Measurements from ENCODE around the gene GATA5.

GATA5 gene

DNA sequence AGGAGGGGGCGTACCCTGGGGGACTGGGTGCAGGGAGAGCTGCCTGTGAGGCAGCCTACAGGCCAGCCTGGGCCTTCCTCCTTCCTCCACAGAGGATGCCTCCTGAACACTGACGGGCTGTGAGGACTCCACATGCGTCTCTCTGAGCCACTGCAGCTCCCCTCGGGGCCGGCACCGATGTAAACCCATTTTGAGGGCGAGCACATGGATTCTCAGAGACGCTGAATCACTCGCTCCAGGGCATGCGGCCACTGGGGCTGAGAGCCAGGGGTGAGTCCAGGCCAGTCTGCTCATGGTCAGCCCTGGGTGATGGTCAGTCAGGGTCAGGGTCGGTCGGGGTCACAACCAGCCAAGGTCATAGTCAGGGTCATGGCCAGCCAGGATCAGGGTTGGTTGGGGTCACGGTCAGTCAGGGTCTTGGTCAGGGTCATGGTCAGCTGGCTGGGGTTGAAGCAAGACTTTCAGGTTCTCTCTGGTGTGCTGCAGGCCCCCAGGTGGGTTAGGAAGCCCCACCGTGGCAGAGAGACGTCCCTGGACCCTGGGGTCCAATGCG, 33.7 kb downstream of the GATA5 start:
- Mint-ChIP-seq H3K36me3 (ENCODE audit: low read depth) (no peaks in the 10 kb centered on the region), H3K9me3 (no peaks in the 10 kb centered on the region), H3K4me3 (no peak overlapping the region), H3K27ac (no peak overlapping the region), H3K4me1 (ENCODE audit: low read depth) (no peaks in the 10 kb centered on the region), H3K27me3 (peaks cover 6% of the 10 kb centered on the region)
- intact Hi-C loops (cut with micrococcal nuclease), result no loop called here

DNA sequence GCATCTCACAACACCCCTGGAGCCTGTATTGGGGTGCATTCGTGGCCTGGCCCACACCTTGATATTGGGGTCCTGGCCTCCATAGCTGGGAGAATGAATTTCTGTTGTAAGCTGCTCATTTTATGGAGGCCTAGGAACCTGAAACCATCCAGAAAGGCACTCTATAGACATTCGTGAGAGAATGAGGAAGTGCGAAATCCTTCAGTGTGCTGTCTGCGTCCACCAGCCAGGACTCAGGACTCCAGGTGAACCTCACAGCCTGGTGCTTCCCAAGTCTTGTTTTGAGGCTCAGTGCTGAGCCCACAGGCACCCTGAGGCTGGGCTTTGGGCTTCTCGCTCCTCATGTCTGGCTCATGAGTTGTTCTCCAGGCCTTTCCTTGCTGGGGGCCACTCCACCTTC, 36.6 kb downstream of the GATA5 start:
- H3K4me1 Mint-ChIP-seq (ENCODE audit: low read depth), result no peaks in the 10 kb centered on the region
- H3K36me3 Mint-ChIP-seq (ENCODE audit: low read depth), result no peaks in the 10 kb centered on the region
- H3K4me3 Mint-ChIP-seq, result no peak overlapping the region
- intact Hi-C loops (cut with micrococcal nuclease), result no loop called here
- no peak overlapping the region for H3K27ac Mint-ChIP-seq
- H3K9me3 Mint-ChIP-seq, result no peaks in the 10 kb centered on the region
- H3K27me3 Mint-ChIP-seq, result peaks cover 19% of the 10 kb centered on the region

GRCh38 chr20:62437927-62438326, 37.9 kb downstream of the GATA5 start:
- no peaks in the 10 kb centered on the region for H3K36me3 Mint-ChIP-seq (ENCODE audit: low read depth)
- intact Hi-C loops (cut with micrococcal nuclease), result no loop called here
- H3K27me3 Mint-ChIP-seq, result peaks cover 31% of the 10 kb centered on the region
- H3K4me3 Mint-ChIP-seq, result no peak overlapping the region
- H3K9me3 Mint-ChIP-seq, result no peaks in the 10 kb centered on the region
- H3K27ac Mint-ChIP-seq, result no peak overlapping the region
- H3K4me1 Mint-ChIP-seq (ENCODE audit: low read depth), result no peaks in the 10 kb centered on the region

- peaks cover 35% of the 10 kb centered on the region for H3K27me3 Mint-ChIP-seq
- no peak overlapping the region for H3K27ac Mint-ChIP-seq
- no peak overlapping the region for H3K4me3 Mint-ChIP-seq
- intact Hi-C loops (cut with micrococcal nuclease), result no loop called here
- H3K9me3 Mint-ChIP-seq, result no peaks in the 10 kb centered on the region
- H3K36me3 Mint-ChIP-seq (ENCODE audit: low read depth), result no peaks in the 10 kb centered on the region
- no peaks in the 10 kb centered on the region for H3K4me1 Mint-ChIP-seq (ENCODE audit: low read depth)
These were observed 38.3 kb downstream of the GATA5 start for GRCh38 chr20:62437496-62437895.

DNA sequence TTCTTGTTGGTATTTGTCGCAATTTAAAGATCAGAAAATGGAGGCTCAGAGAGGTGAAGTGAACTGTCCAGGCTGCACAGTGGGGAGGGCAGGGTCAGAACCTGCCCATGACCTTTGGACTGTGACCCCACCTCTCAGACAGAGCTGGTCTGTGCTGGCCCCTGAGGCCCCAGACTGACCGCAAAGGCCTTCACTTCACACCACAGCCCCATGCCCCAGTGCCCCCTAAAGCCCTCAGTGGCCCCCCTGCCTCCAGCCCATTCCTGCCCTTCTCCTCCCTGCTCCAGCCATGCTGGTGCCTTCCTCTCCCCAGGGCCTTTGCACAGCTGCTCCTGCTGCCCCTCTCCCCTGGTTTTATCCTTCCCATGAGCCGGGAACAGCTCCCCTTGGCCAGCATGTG, 39.1 kb downstream of the GATA5 start:
- Mint-ChIP-seq H3K27ac (no peak overlapping the region), H3K27me3 (peaks cover 34% of the 10 kb centered on the region), H3K9me3 (no peaks in the 10 kb centered on the region), H3K4me3 (no peak overlapping the region), H3K36me3 (ENCODE audit: low read depth) (no peaks in the 10 kb centered on the region), H3K4me1 (ENCODE audit: low read depth) (no peaks in the 10 kb centered on the region)
- intact Hi-C loops (cut with micrococcal nuclease), result no loop called here

DNA sequence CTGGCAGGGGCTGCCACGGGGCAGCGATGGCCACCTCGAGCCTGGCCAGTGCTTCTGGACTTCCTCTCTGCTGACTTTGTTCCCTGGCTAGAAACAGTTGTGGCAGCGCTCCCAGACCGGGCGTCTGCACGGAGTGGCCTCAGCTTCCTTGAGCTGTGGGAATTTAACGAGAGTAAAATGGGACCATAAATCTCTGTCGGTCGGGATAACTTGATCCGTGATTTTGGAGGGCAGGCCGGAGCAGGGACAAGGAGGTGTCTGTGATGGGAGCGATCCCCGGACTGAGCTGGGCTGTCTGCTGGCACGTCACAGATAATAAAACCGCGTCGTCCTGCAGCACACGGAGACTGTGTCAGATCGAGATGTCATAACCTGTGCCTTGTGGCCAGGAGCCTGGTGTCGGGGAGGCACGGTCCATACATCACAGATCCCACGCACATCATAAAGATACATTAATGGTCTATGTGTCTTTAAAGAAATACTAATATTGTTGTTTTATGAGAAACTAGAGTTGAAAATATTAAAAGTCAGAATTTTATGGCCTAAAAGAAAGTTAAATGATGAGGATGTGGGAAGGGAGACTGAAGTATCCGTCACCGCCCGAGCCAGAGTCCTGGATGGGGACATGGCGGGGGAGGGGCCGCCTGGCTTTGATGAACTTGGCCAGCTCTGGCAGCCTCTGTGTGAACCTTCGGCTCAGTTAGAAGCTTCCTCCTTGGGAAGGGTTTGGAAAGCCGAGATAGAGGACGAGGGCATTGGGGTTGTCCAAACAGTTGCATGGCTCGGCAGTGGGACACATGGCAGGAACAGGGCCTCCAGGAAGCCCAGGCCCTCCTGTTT, 41.9 kb downstream of the GATA5 start:
- Mint-ChIP-seq H3K4me1 (ENCODE audit: low read depth) (no peaks in the 10 kb centered on the region), H3K27me3 (peaks cover 34% of the 10 kb centered on the region), H3K4me3 (no peak overlapping the region), H3K9me3 (no peaks in the 10 kb centered on the region), H3K27ac (no peak overlapping the region), H3K36me3 (ENCODE audit: low read depth) (no peaks in the 10 kb centered on the region)
- intact Hi-C loops (cut with micrococcal nuclease), result no loop called here

DNA sequence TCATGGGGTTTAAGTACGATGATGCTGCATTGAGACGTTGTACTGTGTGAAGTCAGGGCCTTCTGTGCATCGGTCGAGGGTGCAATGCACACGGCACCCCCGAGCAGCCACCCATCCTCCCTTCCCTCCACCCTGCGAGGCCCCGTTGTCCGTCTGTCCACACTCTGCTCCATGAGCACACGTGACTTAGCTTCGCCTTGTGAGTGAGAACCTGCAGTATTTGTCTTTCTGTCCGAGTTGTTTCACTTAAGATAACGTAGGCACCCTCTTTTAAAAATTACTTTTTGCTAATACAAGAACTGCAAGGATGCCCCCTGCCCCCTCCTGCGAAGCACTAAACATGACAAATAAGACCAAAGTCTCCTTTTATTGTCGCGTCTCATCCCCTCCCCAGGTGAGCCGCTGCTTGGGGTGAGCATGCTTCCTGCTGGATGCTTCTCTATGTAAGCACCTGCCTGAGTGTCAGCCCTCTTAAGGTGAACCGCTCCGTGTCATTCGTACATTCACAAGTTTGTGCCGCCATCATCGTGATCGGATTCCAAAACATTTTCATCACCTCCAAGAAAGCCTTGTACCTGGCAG, 44.8 kb downstream of the GATA5 start:
- Mint-ChIP-seq H3K27ac (no peak overlapping the region), H3K36me3 (ENCODE audit: low read depth) (no peaks in the 10 kb centered on the region), H3K4me1 (ENCODE audit: low read depth) (no peaks in the 10 kb centered on the region), H3K27me3 (peaks cover 31% of the 10 kb centered on the region), H3K9me3 (no peaks in the 10 kb centered on the region), H3K4me3 (no peak overlapping the region)
- intact Hi-C loops (cut with micrococcal nuclease), result no loop called here

DNA sequence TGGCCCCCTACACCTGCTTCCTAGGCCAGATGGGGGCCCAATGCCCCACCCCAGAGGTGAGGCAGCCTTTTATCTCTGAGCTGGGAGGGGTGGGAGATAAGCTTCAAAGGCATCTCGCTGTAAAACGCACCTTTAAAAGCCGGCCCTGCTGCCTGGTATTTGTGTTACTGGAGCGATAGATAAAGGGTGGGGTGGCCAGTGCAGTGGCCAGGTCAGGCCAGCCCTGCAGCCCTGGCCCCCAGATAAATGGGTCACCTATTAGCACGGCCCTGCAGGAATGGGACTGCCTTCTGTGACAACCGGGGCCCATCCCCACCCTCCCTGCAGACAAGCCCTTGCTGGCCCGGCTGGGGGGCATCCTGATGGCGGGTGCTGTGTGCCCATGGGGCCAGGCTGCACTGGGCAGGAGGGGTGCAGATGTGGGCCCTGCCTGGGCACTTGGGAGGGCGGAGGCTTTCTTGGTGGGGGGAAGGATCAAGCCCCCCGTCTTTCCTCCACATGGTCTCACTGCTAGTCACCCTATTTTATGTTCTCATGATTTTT, 45.4 kb downstream of the GATA5 start:
- Mint-ChIP-seq H3K36me3 (ENCODE audit: low read depth) (no peaks in the 10 kb centered on the region), H3K4me1 (ENCODE audit: low read depth) (no peaks in the 10 kb centered on the region), H3K27ac (no peak overlapping the region), H3K9me3 (no peaks in the 10 kb centered on the region), H3K4me3 (no peak overlapping the region), H3K27me3 (peaks cover 30% of the 10 kb centered on the region)
- intact Hi-C loops (cut with micrococcal nuclease), result no loop called here

DNA sequence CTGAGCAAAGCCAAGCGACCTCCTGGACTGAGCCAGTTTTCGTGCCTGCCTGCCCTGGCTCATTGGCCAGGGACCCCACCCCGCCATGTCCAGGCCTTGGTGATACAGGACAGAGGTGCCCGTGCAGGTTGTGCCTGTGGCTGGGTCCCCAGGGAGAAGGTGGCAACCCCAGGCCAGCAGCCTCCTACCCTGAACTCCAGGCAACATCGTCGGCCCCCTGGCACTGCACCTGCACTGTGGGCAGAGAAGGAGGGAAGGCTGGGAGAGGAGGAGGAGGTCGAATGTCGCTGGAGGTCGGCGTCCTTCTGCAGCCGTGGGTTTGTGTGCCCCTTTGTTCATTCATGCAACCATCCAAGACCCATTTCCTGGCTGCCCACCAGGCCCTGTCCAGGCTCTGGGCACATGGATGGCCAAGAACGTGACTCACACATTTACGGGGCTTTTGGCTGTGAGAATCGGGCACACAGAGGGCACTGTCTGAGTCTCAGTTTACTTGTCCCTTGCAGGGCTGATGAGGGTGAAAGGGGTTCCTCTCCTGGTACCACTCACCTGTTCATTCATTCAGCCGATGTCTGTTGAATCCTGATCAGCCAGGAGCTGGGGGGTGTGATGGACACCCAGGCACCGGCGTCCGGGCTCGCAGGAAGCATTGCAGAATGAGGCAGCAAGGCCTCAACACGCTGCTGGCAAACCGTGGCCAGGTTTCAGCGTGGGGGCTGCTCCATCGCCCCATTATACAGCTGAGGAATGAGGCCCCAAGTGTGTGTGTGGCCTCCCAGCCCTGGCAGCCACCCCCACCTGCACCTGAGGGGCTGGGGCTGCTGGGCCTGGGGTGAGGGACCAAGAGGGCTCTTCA, 46.1 kb downstream of the GATA5 start:
- Mint-ChIP-seq H3K9me3 (no peaks in the 10 kb centered on the region), H3K4me1 (ENCODE audit: low read depth) (no peaks in the 10 kb centered on the region), H3K27ac (no peak overlapping the region), H3K4me3 (no peak overlapping the region), H3K27me3 (peaks cover 25% of the 10 kb centered on the region), H3K36me3 (ENCODE audit: low read depth) (no peaks in the 10 kb centered on the region)
- intact Hi-C loops (cut with micrococcal nuclease), result no loop called here

DNA sequence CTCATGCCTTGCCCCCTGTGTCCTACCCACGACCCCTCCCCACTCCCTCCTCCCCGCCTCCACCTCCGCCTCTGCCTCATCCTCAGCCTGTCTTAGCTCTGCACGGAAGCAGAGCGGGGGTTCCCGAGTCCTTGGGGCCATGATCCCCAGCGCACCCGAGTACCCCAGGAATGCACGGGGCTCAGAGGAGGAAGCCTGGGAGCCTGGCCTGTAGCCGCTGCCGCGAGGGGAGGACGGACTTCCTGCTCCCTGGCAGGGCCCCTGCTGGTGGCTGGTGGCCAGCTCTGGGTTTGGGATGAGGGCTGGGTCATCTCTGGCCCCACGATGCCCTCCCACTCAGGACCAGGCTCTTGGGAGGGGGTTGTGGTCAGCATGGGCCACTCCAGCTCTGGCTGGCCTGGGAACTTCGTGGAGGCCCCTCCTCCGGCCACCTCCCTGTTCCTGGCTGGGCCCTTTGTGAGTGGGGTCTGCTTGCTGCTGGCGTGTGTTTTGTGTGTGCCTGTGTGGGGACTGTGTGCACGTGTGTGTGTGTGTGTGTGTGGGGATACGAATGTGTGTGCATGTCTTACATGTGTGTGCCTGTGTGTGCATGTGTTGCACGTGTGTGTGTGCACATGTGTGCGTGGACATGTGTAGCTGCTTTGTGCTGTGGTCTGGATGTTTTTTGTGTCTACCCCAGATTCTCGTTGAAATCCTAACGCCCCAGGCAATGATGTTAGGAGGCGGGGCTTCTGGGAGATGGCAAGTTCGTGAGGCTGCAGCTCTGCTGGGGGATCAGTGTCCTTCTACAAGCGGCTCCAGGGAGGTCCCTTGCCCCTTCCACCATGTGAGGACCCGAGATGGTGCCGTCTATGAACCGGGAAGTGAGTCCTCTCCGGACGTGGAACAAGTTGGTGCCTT, 47.1 kb downstream of the GATA5 start:
- peaks cover 16% of the 10 kb centered on the region for H3K27me3 Mint-ChIP-seq
- intact Hi-C loops (cut with micrococcal nuclease), result no loop called here
- no peak overlapping the region for H3K27ac Mint-ChIP-seq
- H3K9me3 Mint-ChIP-seq, result no peaks in the 10 kb centered on the region
- no peak overlapping the region for H3K4me3 Mint-ChIP-seq
- H3K4me1 Mint-ChIP-seq (ENCODE audit: low read depth), result no peaks in the 10 kb centered on the region
- no peaks in the 10 kb centered on the region for H3K36me3 Mint-ChIP-seq (ENCODE audit: low read depth)

- H3K4me1 Mint-ChIP-seq (ENCODE audit: low read depth), result no peaks in the 10 kb centered on the region
- H3K36me3 Mint-ChIP-seq (ENCODE audit: low read depth), result no peaks in the 10 kb centered on the region
- H3K27ac Mint-ChIP-seq, result no peak overlapping the region
- intact Hi-C loops (cut with micrococcal nuclease), result no loop called here
- no peaks in the 10 kb centered on the region for H3K9me3 Mint-ChIP-seq
- no peak overlapping the region for H3K4me3 Mint-ChIP-seq
- peaks cover 17% of the 10 kb centered on the region for H3K27me3 Mint-ChIP-seq
These were observed 47.8 kb downstream of the GATA5 start for GRCh38 chr20:62428002-62428372.

- Mint-ChIP-seq H3K27ac (no peak within 1 kb of the TSS), H3K27me3 (peaks cover 15% of the 10 kb centered on the region), H3K4me3 (no peak within 1 kb of the TSS), H3K9me3 (no peaks in the 10 kb centered on the region), H3K36me3 (ENCODE audit: low read depth) (no peaks in the 10 kb centered on the region), H3K4me1 (ENCODE audit: low read depth) (no peaks in the 10 kb centered on the region)
- intact Hi-C loops (cut with micrococcal nuclease), result no loop called here
These were observed 48.4 kb downstream of the GATA5 start, which contains the start of gene RBBP8NL for GRCh38 chr20:62427172-62428001. Gene RBBP8NL, minus strand, starts transcription at chr20:62427539. Its CDS starts 7,892 bp downstream, at chr20:62419647.
